Measurements from ENCODE around the gene CD300LF.
A peak's percentile ranks its signal among the peaks of the same experiment; 100 is the strongest.

Gene CD300LF

DNA sequence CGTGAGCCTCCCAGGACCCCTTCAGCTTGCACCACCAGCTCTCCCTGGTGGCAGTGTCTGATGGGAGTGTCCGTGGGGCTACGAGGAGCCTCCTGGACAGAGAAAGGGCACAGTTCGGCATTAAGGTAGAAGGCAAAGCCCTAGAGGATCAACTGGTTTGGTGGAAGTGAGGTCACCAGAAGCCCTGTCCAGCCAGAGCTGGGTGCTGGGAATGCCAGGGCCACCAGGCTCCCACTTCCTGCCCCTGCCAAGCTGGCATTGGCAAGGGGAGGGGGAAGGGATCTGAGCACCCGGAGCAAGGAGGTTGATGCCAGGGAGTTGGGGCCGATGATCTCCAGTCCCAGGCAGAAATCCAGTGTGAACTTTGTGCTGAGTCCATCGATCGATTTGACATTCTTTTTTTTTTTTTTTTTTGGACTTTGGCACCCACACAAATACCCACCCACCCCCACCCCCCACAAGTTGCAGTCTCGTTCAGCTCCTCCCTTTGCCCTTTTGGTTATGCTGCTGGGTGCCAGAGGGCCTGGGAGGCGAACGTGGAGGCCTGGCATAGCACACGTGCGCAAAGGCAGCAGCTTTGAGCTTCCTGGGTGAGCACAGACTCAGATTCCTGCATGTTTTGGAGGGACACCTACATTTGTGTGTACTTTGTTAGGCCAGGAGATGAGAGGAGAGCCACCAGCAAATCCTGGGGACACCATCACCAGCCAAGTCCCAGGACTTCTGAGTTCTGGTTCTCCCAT is 37.8 kb upstream of the CD300LF start:
- H3K27ac ChIP-seq: no peak overlapping the region
- TF ChIP-seq ZFX (IDR thresholded peaks at IDR 0.05; ENCODE audit: borderline replicate concordance): no peak
- TF ChIP-seq, protein P1, sequence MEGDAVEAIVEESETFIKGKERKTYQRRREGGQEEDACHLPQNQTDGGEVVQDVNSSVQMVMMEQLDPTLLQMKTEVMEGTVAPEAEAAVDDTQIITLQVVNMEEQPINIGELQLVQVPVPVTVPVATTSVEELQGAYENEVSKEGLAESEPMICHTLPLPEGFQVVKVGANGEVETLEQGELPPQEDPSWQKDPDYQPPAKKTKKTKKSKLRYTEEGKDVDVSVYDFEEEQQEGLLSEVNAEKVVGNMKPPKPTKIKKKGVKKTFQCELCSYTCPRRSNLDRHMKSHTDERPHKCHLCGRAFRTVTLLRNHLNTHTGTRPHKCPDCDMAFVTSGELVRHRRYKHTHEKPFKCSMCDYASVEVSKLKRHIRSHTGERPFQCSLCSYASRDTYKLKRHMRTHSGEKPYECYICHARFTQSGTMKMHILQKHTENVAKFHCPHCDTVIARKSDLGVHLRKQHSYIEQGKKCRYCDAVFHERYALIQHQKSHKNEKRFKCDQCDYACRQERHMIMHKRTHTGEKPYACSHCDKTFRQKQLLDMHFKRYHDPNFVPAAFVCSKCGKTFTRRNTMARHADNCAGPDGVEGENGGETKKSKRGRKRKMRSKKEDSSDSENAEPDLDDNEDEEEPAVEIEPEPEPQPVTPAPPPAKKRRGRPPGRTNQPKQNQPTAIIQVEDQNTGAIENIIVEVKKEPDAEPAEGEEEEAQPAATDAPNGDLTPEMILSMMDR (IDR thresholded peaks at IDR 0.05): no peak

GRCh38 chr17:74750039-74750326 is 37.3 kb upstream of the CD300LF start:
- TF ChIP-seq, protein P1 (IDR thresholded peaks at IDR 0.05): no peak
- TF ChIP-seq ZFX (IDR thresholded peaks at IDR 0.05; ENCODE audit: borderline replicate concordance): no peak
- no peak overlapping the region for H3K27ac ChIP-seq

DNA sequence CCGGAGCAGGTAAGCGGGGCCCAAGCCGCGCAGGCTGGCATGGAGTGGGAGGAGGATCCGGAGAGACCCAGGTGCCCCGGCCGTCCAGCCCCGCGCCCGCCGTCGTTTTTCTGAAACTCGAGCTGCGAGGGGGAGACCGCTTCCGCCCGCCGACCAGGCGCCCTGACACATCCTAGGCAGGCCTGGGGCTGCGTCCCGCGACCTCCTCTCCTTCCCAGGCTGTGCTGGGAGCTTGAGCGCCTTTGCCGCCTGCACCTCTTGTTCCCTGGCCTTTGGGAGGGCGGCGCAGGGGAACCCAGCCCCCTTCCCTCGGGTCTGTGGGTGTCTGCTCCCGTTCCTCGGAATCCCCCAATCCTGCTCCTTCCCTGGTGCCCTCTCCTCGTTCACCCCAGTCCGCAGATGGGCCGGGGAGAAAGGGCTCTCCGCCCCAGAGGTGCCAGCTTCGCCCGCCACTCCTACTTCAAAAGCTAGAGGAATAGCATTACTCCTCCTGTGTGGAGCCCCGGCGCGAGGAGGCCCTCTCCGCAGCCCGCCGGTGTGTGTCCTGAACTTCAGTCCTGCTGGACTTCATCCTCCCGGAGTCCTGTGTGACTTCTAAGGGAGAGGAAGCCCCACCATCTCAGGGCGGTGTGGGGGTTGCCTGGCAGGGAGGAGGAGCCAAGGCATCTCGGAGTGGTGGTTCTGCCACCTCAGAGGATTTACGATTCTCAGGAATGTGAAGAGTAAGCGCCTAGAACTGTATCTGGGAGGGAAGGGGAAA is 36.7 kb upstream of the CD300LF start:
- TF ChIP-seq, protein P1 (IDR thresholded peaks at IDR 0.05): peak; percentile 8; the same call in 1 of the 2 replicates
- TF ChIP-seq ZFX (IDR thresholded peaks at IDR 0.05; ENCODE audit: borderline replicate concordance): no peak
- no peak overlapping the region for H3K27ac ChIP-seq

DNA sequence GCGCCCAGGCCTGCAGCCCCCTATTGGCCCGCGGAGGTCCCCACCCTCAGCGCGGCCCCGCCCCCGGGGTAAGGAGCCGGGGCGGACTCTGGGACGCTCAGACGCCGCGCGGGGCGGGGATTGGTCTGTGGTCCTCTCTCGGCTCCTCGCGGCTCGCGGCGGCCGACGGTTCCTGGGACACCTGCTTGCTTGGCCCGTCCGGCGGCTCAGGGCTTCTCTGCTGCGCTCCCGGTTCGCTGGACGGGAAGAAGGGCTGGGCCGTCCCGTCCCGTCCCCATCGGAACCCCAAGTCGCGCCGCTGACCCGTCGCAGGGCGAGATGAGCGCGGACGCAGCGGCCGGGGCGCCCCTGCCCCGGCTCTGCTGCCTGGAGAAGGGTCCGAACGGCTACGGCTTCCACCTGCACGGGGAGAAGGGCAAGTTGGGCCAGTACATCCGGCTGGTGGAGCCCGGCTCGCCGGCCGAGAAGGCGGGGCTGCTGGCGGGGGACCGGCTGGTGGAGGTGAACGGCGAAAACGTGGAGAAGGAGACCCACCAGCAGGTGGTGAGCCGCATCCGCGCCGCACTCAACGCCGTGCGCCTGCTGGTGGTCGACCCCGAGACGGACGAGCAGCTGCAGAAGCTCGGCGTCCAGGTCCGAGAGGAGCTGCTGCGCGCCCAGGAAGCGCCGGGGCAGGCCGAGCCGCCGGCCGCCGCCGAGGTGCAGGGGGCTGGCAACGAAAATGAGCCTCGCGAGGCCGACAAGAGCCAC is 36.0 kb upstream of the CD300LF start, which contains the start of gene NHERF1:
TSS of gene NHERF1 (plus strand) at position 100 of the 750 bp plus-strand sequence. CDS start at position 319, 219 bp downstream.
- no peak for TF ChIP-seq ZFX (IDR thresholded peaks at IDR 0.05; ENCODE audit: borderline replicate concordance)
- TF ChIP-seq, protein P1 (IDR thresholded peaks at IDR 0.05): peak; percentile 37
- peak within 1 kb of the TSS; percentile 44 for H3K27ac ChIP-seq

- TF ChIP-seq, protein P1 (IDR thresholded peaks at IDR 0.05): no peak
- TF ChIP-seq ZFX (IDR thresholded peaks at IDR 0.05; ENCODE audit: borderline replicate concordance): no peak
- H3K27ac ChIP-seq: peak overlapping the region; percentile 44
These were observed 35.5 kb upstream of the CD300LF start for GRCh38 chr17:74748279-74748528.

DNA sequence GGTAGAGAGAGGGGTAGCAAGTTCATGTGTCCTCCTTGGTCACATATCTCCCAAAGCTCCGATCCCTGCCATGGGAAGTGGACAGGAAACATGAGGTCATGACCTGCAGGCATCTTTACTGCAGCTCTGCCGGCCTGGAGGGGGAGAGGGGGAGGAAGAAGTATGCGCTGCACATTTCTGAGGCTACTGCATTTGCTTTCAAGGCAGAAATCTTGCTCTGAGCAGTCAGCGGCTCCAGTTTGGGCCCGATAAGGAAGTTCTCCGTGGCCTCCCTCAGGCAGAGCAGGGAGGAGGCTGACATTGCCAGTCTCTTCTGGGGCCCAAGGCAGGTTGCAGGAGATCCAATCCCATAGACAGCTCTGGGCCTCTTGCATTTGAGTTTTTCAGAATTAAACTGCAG is 34.2 kb upstream of the CD300LF start:
- no peak for TF ChIP-seq ZFX (IDR thresholded peaks at IDR 0.05; ENCODE audit: borderline replicate concordance)
- TF ChIP-seq, protein P1 (IDR thresholded peaks at IDR 0.05): no peak
- H3K27ac ChIP-seq: no peak overlapping the region

Measured in 22Rv1 (cell line).